Activated CD8-positive, alpha-beta T cell treated with anti-CD3 and anti-CD28 coated beads for 36 hours (primary cell): ENCODE measurements around the gene ZBTB2. TPM values are rescaled to one million over a fixed set of nuclear protein-coding genes. Genes with fewer than 3 reads are reported as not detected.

Experiments
- ATAC-seq: fragments of 200-7000 bp; cut with Tn5 transposase; one replicate; pipeline ENCODE4 v1.10.0; 2021; ENCODE audit warnings: mild to moderate bottlenecking, moderate library complexity
- CTCF ChIA-PET: fragments of 350-600 bp; sonication (Branson Sonifier 250); formaldehyde crosslinking; loops from one replicate; lab custom pipeline; 2021; ENCODE audit warnings: antibody characterized with exemption; lab: Charles Lee
- POLR2A ChIA-PET: fragments of 350-600 bp; sonication (Branson Sonifier 250); formaldehyde crosslinking; loops from one replicate; lab custom pipeline; 2021; ENCODE audit warnings: antibody characterized with exemption; lab: Charles Lee
- DNase-seq: peaks from one replicate; pipeline ENCODE4 v3.0.0-alpha.2; 2020
- H3K27ac Mint-ChIP-seq: one replicate; pipeline ENCODE4 v1.8.0; 2021; ENCODE audit warnings: mild to moderate bottlenecking, mixed read lengths
- H3K27me3 Mint-ChIP-seq: one replicate; pipeline ENCODE4 v1.8.0; 2021; ENCODE audit warnings: mixed read lengths
- H3K36me3 Mint-ChIP-seq: one replicate; pipeline ENCODE4 v1.8.0; 2021; ENCODE audit warnings: low read depth, mixed read lengths
- H3K4me1 Mint-ChIP-seq: one replicate; pipeline ENCODE4 v1.8.0; 2021; ENCODE audit warnings: low read depth, mixed read lengths
- H3K4me3 Mint-ChIP-seq: one replicate; pipeline ENCODE4 v1.8.0; 2021; ENCODE audit warnings: mild to moderate bottlenecking, moderate library complexity, mixed read lengths
- H3K9me3 Mint-ChIP-seq: one replicate; pipeline ENCODE4 v1.8.0; 2021; ENCODE audit warnings: mixed read lengths
- intact Hi-C: fragments of 100-400 bp; cut with micrococcal nuclease; formaldehyde crosslinking; loops from one replicate; pipeline ENCODE4 v1.10.0; 2022
- total RNA-seq, 2 experiments: library from RNA; stranded (reverse); gene quantifications; one replicate each; pipeline ENCODE4 v1.2.3, GENCODE V29; 2021
- TF ChIP-seq, protein P1 (sequence below): fragments of 200-600 bp; IDR thresholded peaks from one replicate; pipeline ENCODE4 v1.8.0; 2022; ENCODE audit warnings: antibody characterized with exemption, mild to moderate bottlenecking

Gene ZBTB2
- total RNA-seq, 2 experiments from 2014 or later = 16.5 to 16.7 TPM

DNA sequence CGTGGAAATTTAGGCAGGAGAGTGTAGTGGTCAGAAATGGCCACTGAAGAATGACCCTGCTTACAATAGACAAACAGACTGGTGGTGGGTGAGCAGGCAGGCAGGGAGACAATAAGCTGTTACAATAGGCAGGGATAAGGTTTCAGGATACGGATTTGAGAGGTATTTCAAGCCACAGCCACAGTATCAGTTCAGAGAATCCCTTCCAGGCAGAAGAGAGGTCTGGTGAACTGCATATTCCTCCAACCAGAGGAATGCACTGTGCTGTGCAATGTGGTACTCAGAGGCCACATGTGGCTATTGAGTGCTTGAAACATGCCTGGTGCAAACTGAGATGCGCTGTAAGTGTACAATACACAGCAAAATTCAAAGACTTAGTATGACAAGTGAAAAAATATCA, 40.0 kb upstream of the ZBTB2 start:
- DNase-seq = no peak
- Mint-ChIP-seq H3K36me3 (peaks cover 23% of the 10 kb centered on the region), H3K4me1 (peaks cover under 1% of the 10 kb centered on the region), H3K4me3 (no peak overlapping the region), H3K27ac (no peak overlapping the region), H3K27me3 (no peaks in the 10 kb centered on the region), H3K9me3 (no peaks in the 10 kb centered on the region)
- POLR2A ChIA-PET = no interaction called here
- CTCF ChIA-PET = no interaction called here
- TF ChIP-seq, protein P1, sequence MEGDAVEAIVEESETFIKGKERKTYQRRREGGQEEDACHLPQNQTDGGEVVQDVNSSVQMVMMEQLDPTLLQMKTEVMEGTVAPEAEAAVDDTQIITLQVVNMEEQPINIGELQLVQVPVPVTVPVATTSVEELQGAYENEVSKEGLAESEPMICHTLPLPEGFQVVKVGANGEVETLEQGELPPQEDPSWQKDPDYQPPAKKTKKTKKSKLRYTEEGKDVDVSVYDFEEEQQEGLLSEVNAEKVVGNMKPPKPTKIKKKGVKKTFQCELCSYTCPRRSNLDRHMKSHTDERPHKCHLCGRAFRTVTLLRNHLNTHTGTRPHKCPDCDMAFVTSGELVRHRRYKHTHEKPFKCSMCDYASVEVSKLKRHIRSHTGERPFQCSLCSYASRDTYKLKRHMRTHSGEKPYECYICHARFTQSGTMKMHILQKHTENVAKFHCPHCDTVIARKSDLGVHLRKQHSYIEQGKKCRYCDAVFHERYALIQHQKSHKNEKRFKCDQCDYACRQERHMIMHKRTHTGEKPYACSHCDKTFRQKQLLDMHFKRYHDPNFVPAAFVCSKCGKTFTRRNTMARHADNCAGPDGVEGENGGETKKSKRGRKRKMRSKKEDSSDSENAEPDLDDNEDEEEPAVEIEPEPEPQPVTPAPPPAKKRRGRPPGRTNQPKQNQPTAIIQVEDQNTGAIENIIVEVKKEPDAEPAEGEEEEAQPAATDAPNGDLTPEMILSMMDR = no peak
- no peak for ATAC-seq
- intact Hi-C loops = no loop called here

DNA sequence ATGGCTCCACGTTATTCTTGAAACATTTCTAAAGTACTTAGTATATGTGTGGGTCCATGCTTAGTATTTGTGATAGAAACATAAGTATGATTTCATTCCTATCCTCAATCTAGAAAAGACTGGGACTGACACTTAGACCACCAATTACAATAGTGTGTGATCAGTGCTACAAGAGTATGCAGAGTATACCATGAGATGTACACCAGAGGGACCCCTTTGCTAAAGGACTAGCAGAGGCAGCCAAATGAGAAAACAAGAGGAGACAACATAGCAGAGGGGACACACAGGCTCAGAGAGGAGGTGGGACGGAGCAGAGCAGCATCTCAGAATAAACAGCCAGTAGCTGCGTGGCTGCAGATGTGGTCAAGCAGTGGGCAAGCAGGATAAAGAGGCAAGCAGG, 39.5 kb upstream of the ZBTB2 start:
- CTCF ChIA-PET = interaction anchor here (1.7 kb wide), 1 partner anchor 25 kb away, joined by 6 read pairs; no protein-coding TSS in a partner anchor
- TF ChIP-seq, protein P1 = no peak
- intact Hi-C loops = no loop called here
- Mint-ChIP-seq H3K4me1 (no peaks in the 10 kb centered on the region), H3K9me3 (no peaks in the 10 kb centered on the region), H3K27ac (no peak overlapping the region), H3K27me3 (no peaks in the 10 kb centered on the region), H3K4me3 (no peak overlapping the region), H3K36me3 (peaks cover 28% of the 10 kb centered on the region)
- POLR2A ChIA-PET = interaction anchor here (1.2 kb wide), 1 partner anchor 10 kb away, joined by 3 read pairs; no protein-coding TSS in a partner anchor
- ATAC-seq (no peak), DNase-seq (no peak)

DNA sequence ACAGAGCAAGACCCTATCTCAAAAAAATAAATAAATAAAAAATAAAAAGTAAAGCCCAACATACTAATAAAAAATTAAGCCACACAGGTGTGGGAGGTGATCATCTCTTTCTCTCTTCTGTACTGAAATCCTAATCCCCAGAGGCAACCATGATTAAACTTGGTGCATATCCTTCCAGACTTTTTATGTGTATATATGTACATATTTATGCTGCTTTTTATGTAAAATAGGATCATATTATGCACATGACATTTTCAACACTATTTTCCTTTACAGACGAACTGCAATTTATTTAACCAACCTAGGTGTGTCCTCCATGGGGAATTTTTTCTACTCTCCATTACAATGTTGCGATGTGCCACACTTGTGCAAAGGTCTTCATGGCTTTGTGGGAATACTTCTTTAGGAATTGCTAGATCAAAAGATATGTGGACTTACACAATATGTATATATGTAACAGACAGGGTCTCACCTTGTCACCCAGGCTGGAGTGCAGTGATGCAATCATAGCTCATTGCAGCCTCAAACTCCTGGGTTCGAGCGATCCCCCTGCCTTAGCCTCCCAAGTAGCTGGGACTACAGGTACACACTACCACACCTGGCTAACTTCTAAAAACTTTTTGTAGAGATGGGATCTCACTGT, 36.9 kb upstream of the ZBTB2 start:
- ChIA-PET POLR2A (no interaction called here), CTCF (no interaction called here)
- H3K4me1 Mint-ChIP-seq = no peaks in the 10 kb centered on the region
- no peak for ATAC-seq
- H3K27me3 Mint-ChIP-seq = no peaks in the 10 kb centered on the region
- no peak overlapping the region for H3K27ac Mint-ChIP-seq
- intact Hi-C loops = no loop called here
- no peak overlapping the region for H3K4me3 Mint-ChIP-seq
- no peak for DNase-seq
- peaks cover 38% of the 10 kb centered on the region for H3K36me3 Mint-ChIP-seq
- H3K9me3 Mint-ChIP-seq = no peaks in the 10 kb centered on the region
- TF ChIP-seq, protein P1 = no peak

DNA sequence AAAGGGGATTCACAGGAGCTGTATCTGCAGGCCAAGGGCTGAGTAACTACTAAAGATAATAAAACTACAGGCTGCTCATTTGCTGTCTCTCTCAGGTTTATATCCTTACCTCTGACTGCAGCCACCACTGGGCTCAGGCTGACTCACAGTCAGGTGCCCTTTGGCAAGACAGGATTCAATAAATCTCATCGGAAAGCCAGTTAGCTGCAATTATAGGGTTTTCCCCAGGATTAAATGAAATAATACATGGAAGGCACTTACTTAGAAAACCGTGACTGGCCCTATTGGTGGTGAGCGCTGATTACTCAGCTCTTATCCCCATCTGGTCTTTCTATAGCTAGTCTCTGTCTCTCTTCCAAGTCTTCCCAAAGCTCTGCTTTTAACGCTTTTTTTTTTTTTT, 34.2 kb upstream of the ZBTB2 start:
- Mint-ChIP-seq H3K9me3 (no peaks in the 10 kb centered on the region), H3K36me3 (peaks cover 30% of the 10 kb centered on the region), H3K4me3 (no peak overlapping the region), H3K27ac (no peak overlapping the region), H3K4me1 (no peaks in the 10 kb centered on the region), H3K27me3 (no peaks in the 10 kb centered on the region)
- TF ChIP-seq, protein P1 = no peak
- ChIA-PET CTCF (interaction anchor here (0.8 to 1.0 kb wide), 3 partner anchors 12 to 21 kb away, joined by 3 to 5 read pairs (median 3); no protein-coding TSS in a partner anchor), POLR2A (no interaction called here)
- ATAC-seq (no peak), DNase-seq (no peak)
- intact Hi-C loops = no loop called here

DNA sequence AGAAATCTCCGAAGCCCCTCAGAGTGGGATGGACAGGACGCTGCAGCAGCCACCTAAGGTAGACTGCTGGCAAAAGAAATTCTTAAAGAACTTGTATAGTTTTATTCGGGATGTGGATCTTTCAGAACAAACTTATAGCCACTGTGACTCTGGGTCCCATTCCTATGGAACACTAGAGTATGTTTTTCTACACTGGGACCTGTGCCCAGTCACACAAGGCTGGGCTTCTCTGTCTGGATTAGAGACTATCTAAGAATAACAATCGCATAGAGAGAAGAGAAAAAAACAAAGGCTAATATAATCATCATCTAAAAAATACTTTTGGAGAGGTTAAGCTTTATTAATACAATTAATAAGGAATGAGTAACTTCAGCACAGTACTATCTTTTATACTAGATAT, 31.6 kb upstream of the ZBTB2 start:
- Mint-ChIP-seq H3K27me3 (no peaks in the 10 kb centered on the region), H3K27ac (no peak overlapping the region), H3K36me3 (peaks cover 24% of the 10 kb centered on the region), H3K4me1 (no peaks in the 10 kb centered on the region), H3K9me3 (no peaks in the 10 kb centered on the region), H3K4me3 (no peak overlapping the region)
- ChIA-PET POLR2A (no interaction called here), CTCF (interaction anchor here (1.6 to 2.0 kb wide), 2 partner anchors 17 to 19 kb away, joined by 3 to 11 read pairs; no protein-coding TSS in a partner anchor)
- DNase-seq = no peak
- intact Hi-C loops = no loop called here
- ATAC-seq = no peak
- TF ChIP-seq, protein P1 = no peak
